Fibroblast of the conjunctiva (primary cell): ENCODE measurements around the gene PLEKHJ1.
A peak's percentile ranks its signal among the peaks of the same experiment; 100 is the strongest.

ENCODE experiments used
- DNase-seq: peaks from one replicate; pipeline ENCODE4 v3.0.0-alpha.2; 2010; ENCODE audit warnings: low read depth

Gene PLEKHJ1

DNA sequence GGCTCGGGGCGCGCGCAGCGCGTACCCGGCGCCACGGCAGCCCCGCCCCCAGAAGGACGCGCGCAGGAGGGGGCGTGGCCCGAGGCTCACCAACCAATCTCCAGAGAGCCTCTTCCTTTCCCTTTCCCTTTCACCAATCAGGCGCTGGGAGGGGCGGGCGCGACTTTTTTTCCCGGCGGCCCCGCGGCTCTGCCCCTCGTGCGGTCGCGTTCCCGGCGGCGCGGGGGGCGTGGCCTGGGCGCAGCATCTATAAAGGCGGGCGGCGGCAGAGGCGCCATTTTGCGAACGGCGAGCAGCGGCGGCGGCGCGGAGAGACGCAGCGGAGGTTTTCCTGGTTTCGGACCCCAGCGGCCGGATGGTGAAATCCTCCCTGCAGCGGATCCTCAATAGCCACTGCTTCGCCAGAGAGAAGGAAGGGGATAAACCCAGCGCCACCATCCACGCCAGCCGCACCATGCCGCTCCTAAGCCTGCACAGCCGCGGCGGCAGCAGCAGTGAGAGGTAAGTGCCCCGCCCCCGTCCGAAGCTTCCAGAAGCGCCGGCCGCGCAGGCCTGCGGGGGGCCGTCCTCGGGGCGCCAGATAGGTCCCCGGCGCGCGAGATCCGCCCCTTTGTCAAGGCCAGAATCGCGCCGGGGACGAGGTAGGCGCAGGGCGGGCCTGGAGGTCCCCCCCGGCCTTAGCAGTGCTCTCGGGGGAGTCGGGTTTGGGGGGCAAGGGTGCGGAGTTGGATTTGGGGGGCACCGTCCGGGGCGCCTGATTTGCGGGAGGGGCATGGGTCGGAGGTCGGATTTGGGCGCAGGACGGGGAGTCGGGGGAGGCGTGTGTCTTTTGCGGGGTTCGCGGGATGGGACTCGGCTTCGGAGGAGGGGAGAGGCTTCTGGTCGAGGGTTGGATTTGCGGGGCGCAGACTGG is 33.4 kb upstream of the PLEKHJ1 start:
- DNase-seq, result peak; percentile 93

DNA sequence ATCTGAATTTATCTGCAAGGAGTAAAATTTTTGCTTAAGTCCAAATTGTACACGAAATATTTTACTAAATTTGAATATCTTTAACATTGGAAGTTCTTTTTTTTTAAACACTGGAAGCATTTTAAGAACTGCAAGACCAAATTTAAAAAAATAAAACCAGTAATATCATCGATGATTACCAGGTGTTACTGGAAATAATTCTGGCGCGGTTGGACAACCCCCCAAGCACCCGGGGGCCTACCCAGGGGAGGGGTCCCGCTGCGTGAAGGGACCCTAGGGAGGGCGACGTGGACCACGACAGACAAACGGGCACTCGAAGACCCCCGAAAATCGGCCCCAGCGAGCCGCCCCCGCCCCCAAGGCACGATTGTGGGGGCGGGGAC is 32.7 kb upstream of the PLEKHJ1 start:
- no peak for DNase-seq

DNA sequence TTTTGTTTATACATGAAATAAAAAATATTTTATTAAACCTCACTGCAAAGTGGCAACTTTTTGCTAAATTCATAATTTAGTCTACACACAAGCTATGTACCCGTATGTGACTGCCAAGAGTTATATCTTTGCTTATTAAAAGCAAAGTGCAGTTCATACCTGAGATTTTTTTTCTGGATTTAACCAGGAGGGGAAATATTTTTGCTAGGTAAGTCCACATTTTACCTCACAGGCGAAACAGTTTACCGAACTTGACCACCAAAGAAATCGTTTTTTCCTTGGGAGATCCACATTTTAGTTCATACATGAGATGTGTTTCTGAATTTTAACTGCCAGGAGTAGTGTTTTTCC is 32.3 kb upstream of the PLEKHJ1 start:
- DNase-seq, result no peak

DNA sequence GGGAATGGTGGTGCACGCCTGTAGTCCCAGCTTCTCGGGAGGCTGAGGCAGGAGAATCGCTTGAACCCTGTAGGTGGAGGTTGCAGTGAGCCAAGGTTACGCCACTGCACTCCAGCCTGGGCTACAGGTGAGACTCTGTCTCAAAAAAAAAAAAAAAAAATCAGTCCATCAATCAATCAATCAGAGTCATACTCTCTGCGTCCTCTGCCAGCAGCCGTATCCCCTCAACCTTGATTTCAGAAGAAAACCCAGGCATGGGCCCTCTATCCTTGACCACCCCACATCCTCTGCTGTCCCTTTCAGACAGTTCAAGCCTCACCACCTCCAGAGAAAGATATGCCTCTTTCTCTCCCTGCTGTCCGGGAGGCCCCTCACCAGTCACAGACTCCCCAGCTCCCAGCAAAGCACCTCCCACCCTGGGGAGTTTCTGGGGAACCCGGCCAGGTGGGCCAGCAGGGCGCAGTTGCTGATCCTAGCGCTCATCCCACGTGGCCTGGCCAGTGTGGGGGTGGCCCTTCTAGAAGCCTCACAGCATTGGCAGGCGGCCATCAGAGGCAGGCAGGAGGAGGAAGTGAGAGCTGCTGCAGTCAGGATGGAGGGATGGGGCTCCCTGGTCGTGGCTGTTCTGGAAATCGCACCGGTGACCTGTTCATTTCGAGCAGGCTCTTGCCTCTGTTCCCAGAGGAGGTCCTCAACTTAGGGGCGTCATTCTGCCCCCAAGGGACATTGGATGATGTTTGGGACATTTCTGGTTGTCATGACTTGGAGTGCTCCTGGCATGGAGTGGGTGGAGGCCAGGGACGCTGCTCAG is 30.3 kb upstream of the PLEKHJ1 start:
- peak; percentile 55 for DNase-seq

DNA sequence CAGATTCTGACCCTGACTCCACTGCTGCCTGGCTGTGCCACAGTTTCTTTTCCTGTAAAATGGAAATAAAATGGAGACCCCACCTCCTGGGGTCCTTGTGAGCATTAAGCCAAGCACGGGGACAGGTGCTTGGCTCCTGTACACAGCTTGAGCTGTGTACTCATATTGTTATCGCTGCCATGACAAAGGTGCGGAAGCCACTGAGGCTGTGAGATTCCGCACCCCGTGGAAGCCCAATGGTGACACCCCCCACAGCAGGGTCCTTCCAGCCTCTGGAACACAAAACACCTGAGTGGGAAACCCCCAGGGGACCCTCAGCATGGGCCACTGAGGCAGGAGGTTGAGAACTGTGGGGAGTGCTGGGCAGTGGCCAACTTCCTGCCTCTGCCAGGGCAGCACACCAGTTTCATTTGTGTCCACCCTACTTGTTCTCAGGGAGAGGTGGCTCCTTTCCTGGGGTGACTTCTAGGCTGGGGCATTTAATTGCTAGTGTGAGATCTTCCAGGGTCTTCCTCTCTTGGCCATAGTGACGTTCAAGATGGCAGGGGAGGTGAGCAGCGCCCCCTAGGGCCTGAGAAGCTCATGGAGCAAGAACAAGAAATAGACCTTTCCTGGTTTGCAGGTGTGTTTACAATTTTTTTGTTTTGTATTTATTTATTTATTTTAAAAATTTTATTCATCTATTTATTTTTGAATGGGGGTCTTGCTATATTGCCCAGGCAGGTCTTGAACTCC is 25.5 kb upstream of the PLEKHJ1 start:
- DNase-seq, result no peak

DNA sequence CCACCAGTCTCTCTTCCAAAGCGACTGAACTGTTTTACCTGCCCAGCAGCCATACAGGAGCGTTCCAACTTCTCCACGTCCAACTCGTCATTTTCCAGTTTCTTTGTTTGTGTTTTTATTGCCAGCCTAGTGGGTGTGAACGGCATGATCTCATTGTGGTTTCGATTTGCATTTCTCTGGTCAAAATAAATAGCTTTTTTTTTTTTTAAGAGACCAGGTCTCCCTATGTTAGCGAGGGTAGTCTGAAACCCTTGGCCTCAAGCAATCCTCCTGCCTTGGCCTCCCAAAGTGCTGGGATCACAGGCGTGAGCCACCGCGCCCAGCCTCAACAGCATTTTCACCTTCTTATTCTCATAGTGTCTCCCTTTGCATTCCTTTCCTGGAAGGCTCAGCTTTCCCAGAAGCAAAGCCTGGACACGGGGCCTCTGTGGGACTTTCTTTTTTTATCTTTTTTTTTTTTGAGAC is 24.2 kb upstream of the PLEKHJ1 start:
- no peak for DNase-seq

DNA sequence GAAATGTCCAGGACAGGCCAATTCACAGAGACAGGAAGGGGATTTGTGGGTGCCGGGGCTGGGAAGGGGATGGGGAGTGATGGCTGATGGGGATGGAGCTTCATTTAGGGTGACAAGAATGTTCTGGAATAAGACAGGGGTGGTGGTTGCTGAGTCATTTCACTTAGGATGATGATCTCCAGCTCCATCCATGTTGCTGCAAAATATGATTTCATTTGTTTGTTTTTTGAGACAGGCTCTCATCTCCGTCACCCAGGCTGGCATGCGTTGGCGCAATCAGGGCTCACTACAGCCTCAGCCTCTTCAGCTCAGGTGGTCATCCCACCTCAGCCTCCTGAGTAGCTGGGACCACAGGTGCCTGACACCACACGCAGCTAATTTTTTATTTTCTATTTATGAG is 23.2 kb upstream of the PLEKHJ1 start:
- DNase-seq, result no peak

DNA sequence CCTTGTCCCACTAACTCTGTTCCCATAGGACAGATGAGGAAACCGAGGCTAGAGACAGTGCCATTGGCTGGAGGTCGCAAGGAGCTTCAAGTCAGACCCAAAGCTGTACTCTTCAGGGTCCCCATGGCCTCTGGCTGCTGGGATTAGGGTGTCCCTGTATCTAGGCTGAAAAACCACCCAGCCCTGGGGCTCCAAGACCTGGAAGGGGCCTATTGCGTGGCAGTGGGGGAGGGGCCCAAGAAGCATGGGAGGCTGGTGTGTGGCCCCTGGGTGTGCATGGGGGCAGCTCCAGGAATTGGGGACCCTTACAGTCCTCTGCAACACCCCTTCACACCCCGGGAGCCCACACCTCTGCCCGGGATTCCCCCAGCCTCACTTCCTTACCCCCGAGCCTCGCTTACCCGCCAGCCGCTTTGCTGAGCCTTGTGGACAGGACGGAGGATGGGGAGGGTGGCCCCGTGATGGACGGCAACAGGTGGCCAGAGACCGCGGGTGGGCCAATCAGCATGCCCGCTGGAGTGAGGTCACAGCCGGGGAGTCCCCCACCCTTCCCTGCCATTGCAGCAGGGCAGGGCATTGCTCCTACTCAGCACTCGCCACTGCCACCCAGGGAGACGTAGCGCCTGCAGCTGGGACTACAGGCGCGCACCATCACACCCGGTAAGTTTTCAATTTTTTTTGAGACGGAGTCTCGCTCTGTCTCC is 20.0 kb upstream of the PLEKHJ1 start, which contains the start of gene JSRP1:
Gene JSRP1 (minus strand): TSS at position 436 of the 704 bp plus-strand sequence. CDS start 1,103 bp downstream, outside the sequence.
- DNase-seq, result no peak

DNA sequence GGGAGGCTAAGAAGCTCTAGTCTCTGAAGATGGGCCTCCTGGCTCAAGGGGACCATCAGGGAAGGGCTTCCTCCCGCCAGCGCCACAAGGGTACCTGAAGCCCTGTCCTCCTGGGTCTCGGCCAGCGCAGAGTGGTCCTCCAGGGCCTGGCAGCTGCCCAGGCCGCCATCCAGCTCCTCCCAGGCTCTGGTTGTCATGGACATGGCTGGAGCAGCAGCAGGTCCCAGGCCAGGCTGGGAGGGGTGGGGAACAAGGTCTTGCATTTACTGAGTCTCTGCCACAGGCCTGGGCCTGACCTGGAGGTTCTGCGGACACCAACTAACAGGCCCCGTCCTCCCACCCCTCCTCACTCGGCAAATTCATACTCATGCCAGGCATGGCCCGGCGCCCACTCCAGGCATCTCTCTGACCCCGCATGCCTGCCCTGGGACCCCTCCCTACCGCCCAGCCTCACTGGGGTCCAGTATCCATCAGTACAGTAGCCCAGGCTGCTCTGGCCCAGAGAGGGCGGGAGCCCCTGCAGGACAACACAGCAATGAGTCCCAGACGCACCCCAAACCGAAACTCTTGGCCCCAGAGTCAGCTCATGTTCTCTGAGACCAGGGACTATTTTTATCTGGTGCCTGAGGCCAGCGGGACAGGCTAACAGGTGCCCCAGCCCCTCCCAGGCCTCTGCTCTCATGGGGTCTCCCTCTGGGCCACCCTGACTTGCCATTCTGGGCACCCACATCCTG is 19.1 kb upstream of the PLEKHJ1 start:
- no peak for DNase-seq

DNA sequence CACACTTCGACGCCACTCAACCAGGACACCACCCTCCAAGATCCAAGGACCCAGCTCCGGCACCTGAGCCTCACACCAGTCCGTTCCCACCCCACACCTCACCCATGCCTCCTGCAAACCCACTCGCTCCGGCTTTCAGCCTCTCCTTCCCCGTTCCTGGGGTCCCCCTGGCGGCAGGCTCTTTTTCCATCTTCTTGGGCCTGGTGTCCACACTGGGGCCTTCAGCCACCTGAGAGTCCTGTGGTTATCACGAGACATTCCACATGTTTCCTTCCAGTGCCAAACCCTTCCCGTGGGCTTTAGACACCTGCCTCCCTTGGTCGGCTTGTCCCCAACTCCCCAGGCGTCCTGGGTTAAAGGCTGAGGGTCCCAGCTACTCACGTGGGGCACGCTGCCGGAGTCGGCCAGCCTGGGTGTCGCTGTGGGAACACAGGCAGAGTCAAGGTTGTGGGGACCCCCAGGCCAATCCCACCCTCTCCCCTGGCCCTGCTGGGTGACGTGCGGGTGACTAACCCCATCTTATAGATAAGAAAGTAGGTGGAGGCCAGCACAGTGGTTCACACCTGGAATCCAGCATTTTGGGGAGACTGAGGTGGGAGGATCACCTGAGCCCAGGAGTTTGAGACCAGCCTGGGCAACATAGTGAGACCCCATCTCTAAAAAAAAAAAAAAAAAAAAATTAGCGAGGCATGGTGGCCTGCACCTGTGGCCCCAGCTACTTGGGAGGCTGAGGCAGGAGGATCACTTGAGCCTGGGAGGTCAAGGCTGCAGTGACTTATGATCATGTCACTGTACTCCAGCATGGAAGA is 18.1 kb upstream of the PLEKHJ1 start:
- no peak for DNase-seq

DNA sequence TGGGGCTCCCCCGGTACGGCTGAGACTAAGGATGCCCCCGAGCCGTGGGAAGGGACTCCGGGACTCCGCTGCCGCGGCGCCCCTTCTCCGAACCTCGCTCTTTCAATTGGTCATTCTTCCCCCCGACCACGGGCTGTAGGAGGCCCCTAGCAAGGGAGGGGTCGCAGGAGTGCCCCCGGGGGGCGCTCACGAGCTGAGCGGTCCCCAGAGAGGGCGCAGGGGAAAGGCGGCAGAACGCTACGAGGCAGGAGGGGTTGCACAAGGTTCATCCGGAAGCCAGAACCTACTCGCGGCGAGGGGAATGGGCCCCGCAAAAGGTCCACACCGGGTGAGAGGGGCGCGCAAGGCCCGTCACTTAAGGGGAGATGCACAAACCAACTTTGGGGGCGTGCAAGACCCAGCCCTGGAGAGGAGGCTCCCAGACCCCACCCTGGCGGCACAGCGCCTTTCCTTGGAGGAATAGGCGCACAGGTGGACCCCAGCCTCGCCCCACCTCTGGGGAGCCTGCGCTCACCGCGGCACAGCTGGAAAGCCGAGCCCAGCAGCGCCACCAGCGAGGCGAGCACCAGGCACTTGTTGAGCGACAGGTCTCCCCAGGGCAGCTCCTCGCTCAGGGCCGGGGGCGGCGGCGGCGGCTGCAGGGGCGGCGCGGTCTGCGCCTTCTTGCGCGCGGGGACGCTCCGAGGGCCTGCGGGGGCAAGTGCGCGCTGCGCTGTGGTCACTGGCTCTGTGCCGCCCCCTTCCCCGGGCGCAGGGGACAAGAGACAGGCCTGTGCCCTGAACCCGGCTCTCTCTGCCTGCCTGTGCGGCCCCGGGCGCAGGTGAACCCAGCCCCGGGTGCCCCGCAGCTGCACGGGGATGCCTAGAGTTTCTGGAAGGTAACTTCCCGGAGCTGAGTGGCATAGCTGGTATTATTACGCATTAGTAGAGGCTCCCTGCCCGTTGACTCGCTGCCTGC is 17.3 kb upstream of the PLEKHJ1 start:
- DNase-seq, result no peak

DNA sequence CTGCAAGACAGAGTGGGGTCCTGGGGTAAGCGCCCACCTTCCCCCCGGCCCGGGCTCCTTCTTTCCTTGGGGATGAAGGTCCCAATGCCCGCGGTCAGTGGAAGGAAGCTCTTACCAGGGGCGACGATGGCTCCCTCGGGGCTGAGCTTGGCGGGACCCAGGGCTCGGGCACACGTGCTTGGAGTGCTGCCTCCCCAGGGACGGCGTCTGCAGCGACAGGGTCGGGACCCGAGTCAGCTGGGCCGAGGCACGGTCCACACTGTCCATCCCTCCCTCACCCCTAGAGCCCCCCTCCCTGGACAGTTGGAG is 16.6 kb upstream of the PLEKHJ1 start:
- no peak for DNase-seq

DNA sequence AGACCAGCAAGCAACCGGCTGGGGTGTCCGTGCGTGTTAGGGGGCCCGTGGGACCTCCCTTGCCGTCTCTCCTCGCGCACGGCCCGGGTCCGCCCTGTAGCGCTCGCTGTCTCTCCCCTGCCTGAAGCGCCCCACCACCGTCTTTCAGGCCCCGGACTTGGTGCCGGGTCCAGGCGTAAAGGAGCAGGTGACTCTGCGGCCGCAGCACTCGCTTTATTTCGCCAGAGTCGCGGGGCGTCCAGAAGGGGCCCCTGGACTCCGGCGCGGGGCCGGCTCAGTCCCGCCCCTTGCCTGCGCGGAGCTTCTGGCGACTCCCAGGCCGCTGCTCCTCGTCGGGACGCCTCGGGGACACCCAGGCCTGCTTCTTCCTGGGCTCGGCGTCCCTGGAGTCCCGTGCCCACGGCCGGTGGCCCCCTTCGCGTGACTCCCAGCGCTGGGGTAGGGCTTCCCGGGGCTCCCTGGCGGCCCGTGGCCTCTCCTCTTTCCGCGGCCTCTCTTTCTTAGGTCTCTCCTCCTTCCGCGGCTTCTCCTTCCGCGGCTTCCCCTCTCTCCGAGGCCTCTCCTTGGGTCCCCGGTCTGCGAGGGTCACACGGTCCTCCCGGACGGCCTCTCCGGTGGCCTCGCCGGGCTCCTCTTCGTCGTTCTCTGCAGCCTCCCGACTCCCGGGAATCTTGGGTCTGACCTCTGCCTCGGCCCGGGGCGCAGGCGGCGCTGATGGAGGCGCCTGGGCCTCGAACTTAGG is 16.1 kb upstream of the PLEKHJ1 start:
- DNase-seq, result no peak

DNA sequence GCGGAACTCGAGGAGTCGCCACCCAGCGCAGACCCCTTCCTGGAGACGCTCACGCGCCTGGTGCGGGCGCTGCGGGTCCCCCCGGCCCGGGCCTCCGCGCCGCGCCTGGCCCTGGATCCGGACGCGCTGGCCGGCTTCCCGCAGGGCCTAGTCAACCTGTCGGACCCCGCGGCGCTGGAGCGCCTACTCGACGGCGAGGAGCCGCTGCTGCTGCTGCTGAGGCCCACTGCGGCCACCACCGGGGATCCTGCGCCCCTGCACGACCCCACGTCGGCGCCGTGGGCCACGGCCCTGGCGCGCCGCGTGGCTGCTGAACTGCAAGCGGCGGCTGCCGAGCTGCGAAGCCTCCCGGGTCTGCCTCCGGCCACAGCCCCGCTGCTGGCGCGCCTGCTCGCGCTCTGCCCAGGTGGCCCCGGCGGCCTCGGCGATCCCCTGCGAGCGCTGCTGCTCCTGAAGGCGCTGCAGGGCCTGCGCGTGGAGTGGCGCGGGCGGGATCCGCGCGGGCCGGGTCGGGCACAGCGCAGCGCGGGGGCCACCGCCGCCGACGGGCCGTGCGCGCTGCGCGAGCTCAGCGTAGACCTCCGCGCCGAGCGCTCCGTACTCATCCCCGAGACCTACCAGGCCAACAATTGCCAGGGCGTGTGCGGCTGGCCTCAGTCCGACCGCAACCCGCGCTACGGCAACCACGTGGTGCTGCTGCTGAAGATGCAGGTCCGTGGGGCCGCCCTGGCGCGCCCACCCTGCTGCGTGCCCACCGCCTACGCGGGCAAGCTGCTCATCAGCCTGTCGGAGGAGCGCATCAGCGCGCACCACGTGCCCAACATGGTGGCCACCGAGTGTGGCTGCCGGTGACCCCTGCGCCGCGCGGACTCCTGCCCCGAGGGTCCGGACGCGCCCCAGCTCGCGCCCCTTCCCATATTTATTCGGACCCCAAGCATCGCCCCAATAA is 15.3 kb upstream of the PLEKHJ1 start:
- DNase-seq, result no peak

DNA sequence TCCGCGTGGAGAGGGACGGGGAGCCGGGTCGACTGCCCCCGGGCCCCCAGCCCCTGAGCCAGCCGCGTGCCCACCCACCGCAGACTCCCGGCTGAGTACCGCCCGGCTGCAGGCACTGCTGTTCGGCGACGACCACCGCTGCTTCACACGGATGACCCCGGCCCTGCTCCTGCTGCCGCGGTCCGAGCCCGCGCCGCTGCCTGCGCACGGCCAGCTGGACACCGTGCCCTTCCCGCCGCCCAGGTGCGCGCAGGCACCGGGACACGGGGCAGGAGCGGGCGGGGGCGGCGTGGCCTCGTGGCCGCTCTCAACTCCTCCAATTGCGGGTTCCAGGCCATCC is 14.6 kb upstream of the PLEKHJ1 start:
- no peak for DNase-seq

DNA sequence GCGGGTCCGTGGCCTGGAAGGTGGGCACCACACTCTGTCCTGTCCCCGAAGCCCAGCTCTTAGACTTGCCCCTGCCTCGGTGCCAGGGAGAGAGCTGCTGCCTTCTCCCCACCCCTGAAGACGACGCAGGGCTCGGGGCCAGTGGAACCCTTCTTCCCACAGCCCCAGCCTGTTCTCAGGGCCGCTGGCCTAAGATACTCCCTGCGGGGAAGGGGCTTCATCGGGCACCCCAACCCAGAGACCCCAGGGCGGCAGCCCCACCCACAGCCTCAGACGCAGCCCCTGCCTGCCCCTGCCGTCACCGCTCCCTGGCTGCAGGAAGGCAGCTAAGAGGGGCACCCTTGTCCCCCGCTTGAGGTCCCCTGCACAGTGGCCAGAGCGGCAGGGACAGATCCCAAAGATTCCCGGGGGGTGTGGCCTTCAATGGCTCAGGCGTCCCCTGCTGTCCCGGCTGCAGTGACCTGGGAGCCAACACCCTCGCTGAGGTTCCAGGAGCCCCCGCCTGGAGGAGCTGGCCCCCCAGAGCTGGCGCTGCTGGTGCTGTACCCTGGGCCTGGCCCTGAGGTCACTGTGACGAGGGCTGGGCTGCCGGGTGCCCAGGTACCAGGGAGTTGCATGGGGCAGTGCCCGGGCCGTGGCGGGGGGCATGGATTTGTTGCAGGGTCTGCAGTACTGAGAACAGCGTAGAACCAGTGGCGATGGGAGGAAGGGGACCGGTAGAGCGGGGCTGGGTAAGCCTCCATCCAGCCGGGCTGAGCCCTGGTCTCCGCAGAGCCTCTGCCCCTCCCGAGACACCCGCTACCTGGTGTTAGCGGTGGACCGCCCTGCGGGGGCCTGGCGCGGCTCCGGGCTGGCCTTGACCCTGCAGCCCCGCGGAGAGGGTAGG is 14.0 kb upstream of the PLEKHJ1 start:
- no peak for DNase-seq
